GM23338 (cell line): Measurements from ENCODE around the gene CCDC169. TPM values are rescaled to one million over a fixed set of nuclear protein-coding genes. Genes with fewer than 3 reads are reported as not detected.

Source experiments
- ATAC-seq: fragments of 200-7000 bp; cut with Tn5 transposase; 3 replicates; pipeline ENCODE4 v1.9.1; 2020
- DNase-seq: peaks from one replicate; pipeline ENCODE4 v3.0.0-alpha.2; 2015; ENCODE audit warnings: low spot score
- H2AFZ ChIP-seq: fragments of 200-600 bp; sonication (generic); 2 replicates; pipeline ENCODE4 v1.8.0; 2016; ENCODE audit warnings: antibody characterized with exemption, mild to moderate bottlenecking, moderate library complexity
- H3F3A ChIP-seq: fragments of 200-600 bp; sonication (generic); replicated peaks from 2 replicates; pipeline ENCODE4 v1.8.0; 2017; ENCODE audit warnings: antibody characterized with exemption, mixed run types, low read depth
- H3K27ac ChIP-seq: fragments of 200-600 bp; sonication (generic); 2 replicates; pipeline ENCODE4 v1.6.1; 2016; ENCODE audit warnings: low read depth
- H3K27me3 ChIP-seq: fragments of 200-600 bp; sonication (generic); 2 replicates; pipeline ENCODE4 v1.8.0; 2016; ENCODE audit warnings: mild to moderate bottlenecking, mixed run types, moderate library complexity; ENCODE audit not compliant: insufficient read depth
- H3K36me3 ChIP-seq: fragments of 200-600 bp; sonication (generic); 2 replicates; pipeline ENCODE4 v1.8.0; 2016; ENCODE audit warnings: mild to moderate bottlenecking; ENCODE audit not compliant: insufficient read depth
- H3K4me1 ChIP-seq: fragments of 200-600 bp; sonication (generic); 2 replicates; pipeline ENCODE4 v1.8.0; 2016; ENCODE audit warnings: mild to moderate bottlenecking, moderate library complexity; ENCODE audit not compliant: insufficient read depth
- H3K4me2 ChIP-seq: fragments of 200-600 bp; sonication (generic); 2 replicates; pipeline ENCODE4 v1.7.1; 2017; ENCODE audit warnings: mixed run types
- H3K4me3 ChIP-seq: fragments of 200-600 bp; sonication (generic); 2 replicates; pipeline ENCODE4 v1.6.1; 2016; ENCODE audit warnings: mixed run types
- H3K79me2 ChIP-seq: fragments of 200-600 bp; sonication (generic); replicated peaks from 2 replicates; pipeline ENCODE4 v1.8.0; 2017; ENCODE audit warnings: mild to moderate bottlenecking; ENCODE audit not compliant: insufficient read depth
- H3K9me2 ChIP-seq: fragments of 200-600 bp; sonication (generic); 2 replicates; pipeline ENCODE4 v1.8.0; 2017; ENCODE audit not compliant: insufficient read depth
- H4K20me1 ChIP-seq: fragments of 200-600 bp; sonication (generic); replicated peaks from 2 replicates; pipeline ENCODE4 v1.8.0; 2017; ENCODE audit warnings: mild to moderate bottlenecking; ENCODE audit not compliant: insufficient read depth
- H3K27ac Mint-ChIP-seq: 2 replicates; pipeline ENCODE4 v1.8.0; 2020; ENCODE audit warnings: inconsistent platforms, mild to moderate bottlenecking, moderate library complexity, mixed read lengths
- H3K27me3 Mint-ChIP-seq: 3 replicates; pipeline ENCODE4 v1.8.0; 2022; ENCODE audit warnings: low read depth, mild to moderate bottlenecking, moderate library complexity, mixed read lengths, inconsistent platforms; ENCODE audit not compliant: insufficient read depth, poor library complexity
- H3K36me3 Mint-ChIP-seq: 3 replicates; pipeline ENCODE4 v1.8.0; 2021; ENCODE audit warnings: low read depth, mild to moderate bottlenecking, inconsistent platforms, moderate library complexity, mixed read lengths
- H3K4me1 Mint-ChIP-seq: 3 replicates; pipeline ENCODE4 v1.8.0; 2020; ENCODE audit warnings: mild to moderate bottlenecking, inconsistent platforms, mixed read lengths
- H3K4me3 Mint-ChIP-seq: 3 replicates; pipeline ENCODE4 v1.8.0; 2021; ENCODE audit warnings: moderate library complexity, mild to moderate bottlenecking, inconsistent platforms, mixed read lengths
- H3K9me3 Mint-ChIP-seq: 3 replicates; pipeline ENCODE4 v1.8.0; 2020; ENCODE audit warnings: moderate library complexity, mild to moderate bottlenecking, inconsistent platforms, mixed read lengths
- ETS1 ChIP-seq: IDR thresholded peaks from 2 replicates; pipeline ENCODE4 v1.6.1; 2016; ENCODE audit warnings: antibody characterized with exemption
- EZH2phosphoT487 ChIP-seq: fragments of 200-600 bp; sonication (generic); IDR thresholded peaks from one replicate; pipeline ENCODE4 v1.8.1; 2018; ENCODE audit warnings: antibody characterized with exemption; ENCODE audit not compliant: unreplicated experiment
- POLR2AphosphoS5 ChIP-seq: IDR thresholded peaks from 2 replicates; pipeline ENCODE4 v1.6.1; 2016; ENCODE audit warnings: antibody characterized with exemption, low read depth
- REST ChIP-seq: IDR thresholded peaks from one replicate; pipeline ENCODE4 v1.6.1; 2018; ENCODE audit warnings: antibody characterized with exemption; ENCODE audit not compliant: unreplicated experiment
- STAT1 ChIP-seq: IDR thresholded peaks from one replicate; pipeline ENCODE4 v1.6.1; 2016; ENCODE audit warnings: antibody characterized with exemption; ENCODE audit not compliant: unreplicated experiment
- ZNF114 ChIP-seq: fragments of 250-450 bp; sonication (Bioruptor Pico); IDR thresholded peaks from 2 replicates; pipeline ENCODE4 v1.5.0; 2020; ENCODE audit warnings: mild to moderate bottlenecking, moderate library complexity
- polyA plus RNA-seq: library from polyadenylated mRNA; unstranded; fragments of >200 nt; fragmentation: Nextera tagmentation; extraction: Ambion mirVana; gene quantifications from 2 replicates; pipeline ENCODE4 v1.2.1, GENCODE V29; 2016
- total RNA-seq: library from RNA; depleted of rRNA; stranded (reverse); fragments of >200 nt; shearing (Covaris generic); gene quantifications from 2 replicates; pipeline ENCODE4 v1.2.3, GENCODE V29; 2014
- TF ChIP-seq, protein P1 (sequence below), 2 experiments: fragments of 200-600 bp in 1 of 2; sonication (generic) in 1 of 2; conservative IDR thresholded peaks; 2 replicates each; pipeline versions ENCODE4 v1.5.1 to v1.6.1; 2016 to 2017; ENCODE audit warnings: antibody characterized with exemption in 2 of 2, low read depth in 2 of 2, mild to moderate bottlenecking in 2 of 2, moderate library complexity in 1 of 2
- TF ChIP-seq, protein P2 (sequence below): fragments of 250-450 bp; sonication (Bioruptor Pico); IDR thresholded peaks from 2 replicates; pipeline ENCODE4 v1.5.0; 2020; ENCODE audit warnings: mild to moderate bottlenecking, moderate library complexity

Gene CCDC169
- total and polyA plus RNA-seq, 2 experiments from 2014 or later = 48.5 to 61.2 TPM

DNA sequence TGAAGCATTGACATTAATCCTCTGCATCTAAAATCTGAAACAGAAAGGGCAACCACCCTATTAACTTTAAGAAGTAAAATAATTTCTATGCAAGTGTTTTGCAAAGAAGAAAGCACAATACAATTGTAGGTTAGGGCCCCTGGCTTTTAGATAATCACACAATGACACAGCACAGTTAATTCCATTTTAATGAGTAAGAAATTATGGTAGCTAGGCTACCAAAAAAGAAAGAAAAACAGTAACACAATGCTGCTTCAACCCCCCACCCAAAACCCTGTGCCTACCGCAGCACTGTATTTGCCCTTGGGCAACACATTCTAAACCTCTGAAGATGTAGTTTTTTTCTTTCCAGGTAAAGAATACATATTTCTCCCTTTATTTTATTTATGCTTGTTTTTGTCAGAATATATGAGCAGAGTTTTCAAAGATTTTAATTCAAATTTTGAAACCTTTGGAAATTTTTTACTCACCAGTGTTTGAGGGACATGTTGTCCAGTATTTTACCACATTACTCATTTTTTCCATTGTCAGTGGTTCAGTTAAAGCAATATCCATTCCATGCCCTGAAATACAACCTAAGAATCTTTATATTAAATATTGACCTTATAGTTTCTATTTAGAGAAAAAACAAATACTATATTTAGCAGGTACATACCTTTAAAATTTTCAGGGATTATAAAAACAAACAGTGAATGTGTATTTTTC is 104.3 kb downstream of the CCDC169 start (continued):
- TF ChIP-seq, protein P1, sequence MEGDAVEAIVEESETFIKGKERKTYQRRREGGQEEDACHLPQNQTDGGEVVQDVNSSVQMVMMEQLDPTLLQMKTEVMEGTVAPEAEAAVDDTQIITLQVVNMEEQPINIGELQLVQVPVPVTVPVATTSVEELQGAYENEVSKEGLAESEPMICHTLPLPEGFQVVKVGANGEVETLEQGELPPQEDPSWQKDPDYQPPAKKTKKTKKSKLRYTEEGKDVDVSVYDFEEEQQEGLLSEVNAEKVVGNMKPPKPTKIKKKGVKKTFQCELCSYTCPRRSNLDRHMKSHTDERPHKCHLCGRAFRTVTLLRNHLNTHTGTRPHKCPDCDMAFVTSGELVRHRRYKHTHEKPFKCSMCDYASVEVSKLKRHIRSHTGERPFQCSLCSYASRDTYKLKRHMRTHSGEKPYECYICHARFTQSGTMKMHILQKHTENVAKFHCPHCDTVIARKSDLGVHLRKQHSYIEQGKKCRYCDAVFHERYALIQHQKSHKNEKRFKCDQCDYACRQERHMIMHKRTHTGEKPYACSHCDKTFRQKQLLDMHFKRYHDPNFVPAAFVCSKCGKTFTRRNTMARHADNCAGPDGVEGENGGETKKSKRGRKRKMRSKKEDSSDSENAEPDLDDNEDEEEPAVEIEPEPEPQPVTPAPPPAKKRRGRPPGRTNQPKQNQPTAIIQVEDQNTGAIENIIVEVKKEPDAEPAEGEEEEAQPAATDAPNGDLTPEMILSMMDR (conservative IDR thresholded peaks at IDR 0.05; ENCODE audit: low read depth in 2 of 2) = no peak

DNA sequence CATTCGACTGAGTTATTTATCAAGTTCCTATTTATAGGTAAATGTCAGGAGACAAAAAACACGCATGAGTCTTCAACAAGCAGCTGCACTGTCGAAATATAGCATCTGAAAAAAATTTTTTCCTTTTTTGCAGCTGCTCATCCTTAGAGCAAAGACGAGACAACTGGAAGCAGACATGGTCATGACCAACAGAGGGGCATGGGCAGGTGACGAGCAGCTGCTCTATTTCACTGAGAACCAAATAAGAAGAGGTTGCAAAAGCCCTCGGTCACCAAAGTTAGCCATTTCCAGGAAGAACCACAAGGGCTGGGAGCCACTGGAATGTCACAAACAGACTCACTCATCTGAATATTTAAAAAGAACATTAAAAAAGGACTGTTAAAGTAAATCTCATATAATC is 105.4 kb downstream of the CCDC169 start:
- Mint-ChIP-seq H3K9me3 (no peaks in the 10 kb centered on the region), H3K4me1 (peaks cover 5% of the 10 kb centered on the region; the same call in 2 of the 3 replicates), H3K4me3 (no peak overlapping the region), H3K27me3 (peaks cover 2% of the 10 kb centered on the region), H3K36me3 (no peaks in the 10 kb centered on the region), H3K27ac (no peak overlapping the region)
- no peak overlapping the region for H2AFZ ChIP-seq
- DNase-seq (peak; percentile 41), ATAC-seq (no peak; the same call in 2 of the 3 replicates)
- no peaks in the 10 kb centered on the region for H3K36me3 ChIP-seq
- H3K27me3 ChIP-seq = no peaks in the 10 kb centered on the region
- no peaks in the 10 kb centered on the region; the same call in 1 of the 2 replicates for H3K9me2 ChIP-seq
- H3K27ac ChIP-seq = no peak overlapping the region
- H3K4me2 ChIP-seq = no peak overlapping the region
- H3F3A ChIP-seq = no peaks in the 10 kb centered on the region
- no peak for TF ChIP-seq EZH2phosphoT487
- TF ChIP-seq STAT1 = no peak
- no peak for TF ChIP-seq ZNF114 (CRISPR knock-in tag)
- no peak for TF ChIP-seq REST
- TF ChIP-seq, protein P2, sequence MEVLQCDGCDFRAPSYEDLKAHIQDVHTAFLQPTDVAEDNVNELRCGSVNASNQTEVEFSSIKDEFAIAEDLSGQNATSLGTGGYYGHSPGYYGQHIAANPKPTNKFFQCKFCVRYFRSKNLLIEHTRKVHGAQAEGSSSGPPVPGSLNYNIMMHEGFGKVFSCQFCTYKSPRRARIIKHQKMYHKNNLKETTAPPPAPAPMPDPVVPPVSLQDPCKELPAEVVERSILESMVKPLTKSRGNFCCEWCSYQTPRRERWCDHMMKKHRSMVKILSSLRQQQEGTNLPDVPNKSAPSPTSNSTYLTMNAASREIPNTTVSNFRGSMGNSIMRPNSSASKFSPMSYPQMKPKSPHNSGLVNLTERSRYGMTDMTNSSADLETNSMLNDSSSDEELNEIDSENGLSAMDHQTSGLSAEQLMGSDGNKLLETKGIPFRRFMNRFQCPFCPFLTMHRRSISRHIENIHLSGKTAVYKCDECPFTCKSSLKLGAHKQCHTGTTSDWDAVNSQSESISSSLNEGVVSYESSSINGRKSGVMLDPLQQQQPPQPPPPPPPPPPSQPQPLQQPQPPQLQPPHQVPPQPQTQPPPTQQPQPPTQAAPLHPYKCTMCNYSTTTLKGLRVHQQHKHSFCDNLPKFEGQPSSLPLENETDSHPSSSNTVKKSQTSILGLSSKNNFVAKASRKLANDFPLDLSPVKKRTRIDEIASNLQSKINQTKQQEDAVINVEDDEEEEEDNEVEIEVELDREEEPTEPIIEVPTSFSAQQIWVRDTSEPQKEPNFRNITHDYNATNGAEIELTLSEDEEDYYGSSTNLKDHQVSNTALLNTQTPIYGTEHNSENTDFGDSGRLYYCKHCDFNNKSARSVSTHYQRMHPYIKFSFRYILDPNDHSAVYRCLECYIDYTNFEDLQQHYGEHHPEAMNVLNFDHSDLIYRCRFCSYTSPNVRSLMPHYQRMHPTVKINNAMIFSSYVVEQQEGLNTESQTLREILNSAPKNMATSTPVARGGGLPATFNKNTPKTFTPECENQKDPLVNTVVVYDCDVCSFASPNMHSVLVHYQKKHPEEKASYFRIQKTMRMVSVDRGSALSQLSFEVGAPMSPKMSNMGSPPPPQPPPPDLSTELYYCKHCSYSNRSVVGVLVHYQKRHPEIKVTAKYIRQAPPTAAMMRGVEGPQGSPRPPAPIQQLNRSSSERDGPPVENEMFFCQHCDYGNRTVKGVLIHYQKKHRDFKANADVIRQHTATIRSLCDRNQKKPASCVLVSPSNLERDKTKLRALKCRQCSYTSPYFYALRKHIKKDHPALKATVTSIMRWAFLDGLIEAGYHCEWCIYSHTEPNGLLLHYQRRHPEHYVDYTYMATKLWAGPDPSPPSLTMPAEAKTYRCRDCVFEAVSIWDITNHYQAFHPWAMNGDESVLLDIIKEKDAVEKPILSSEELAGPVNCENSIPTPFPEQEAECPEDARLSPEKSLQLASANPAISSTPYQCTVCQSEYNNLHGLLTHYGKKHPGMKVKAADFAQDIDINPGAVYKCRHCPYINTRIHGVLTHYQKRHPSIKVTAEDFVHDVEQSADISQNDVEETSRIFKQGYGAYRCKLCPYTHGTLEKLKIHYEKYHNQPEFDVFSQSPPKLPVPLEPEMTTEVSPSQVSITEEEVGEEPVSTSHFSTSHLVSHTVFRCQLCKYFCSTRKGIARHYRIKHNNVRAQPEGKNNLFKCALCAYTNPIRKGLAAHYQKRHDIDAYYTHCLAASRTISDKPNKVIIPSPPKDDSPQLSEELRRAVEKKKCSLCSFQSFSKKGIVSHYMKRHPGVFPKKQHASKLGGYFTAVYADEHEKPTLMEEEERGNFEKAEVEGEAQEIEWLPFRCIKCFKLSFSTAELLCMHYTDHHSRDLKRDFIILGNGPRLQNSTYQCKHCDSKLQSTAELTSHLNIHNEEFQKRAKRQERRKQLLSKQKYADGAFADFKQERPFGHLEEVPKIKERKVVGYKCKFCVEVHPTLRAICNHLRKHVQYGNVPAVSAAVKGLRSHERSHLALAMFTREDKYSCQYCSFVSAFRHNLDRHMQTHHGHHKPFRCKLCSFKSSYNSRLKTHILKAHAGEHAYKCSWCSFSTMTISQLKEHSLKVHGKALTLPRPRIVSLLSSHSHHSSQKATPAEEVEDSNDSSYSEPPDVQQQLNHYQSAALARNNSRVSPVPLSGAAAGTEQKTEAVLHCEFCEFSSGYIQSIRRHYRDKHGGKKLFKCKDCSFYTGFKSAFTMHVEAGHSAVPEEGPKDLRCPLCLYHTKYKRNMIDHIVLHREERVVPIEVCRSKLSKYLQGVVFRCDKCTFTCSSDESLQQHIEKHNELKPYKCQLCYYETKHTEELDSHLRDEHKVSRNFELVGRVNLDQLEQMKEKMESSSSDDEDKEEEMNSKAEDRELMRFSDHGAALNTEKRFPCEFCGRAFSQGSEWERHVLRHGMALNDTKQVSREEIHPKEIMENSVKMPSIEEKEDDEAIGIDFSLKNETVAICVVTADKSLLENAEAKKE (CRISPR knock-in tag) = no peak
- no peak for TF ChIP-seq ETS1
- TF ChIP-seq POLR2AphosphoS5 = no peak
- H3K4me1 ChIP-seq = peaks cover 23% of the 10 kb centered on the region
- H3K79me2 ChIP-seq = no peaks in the 10 kb centered on the region
- no peak overlapping the region for H3K4me3 ChIP-seq
- no peaks in the 10 kb centered on the region for H4K20me1 ChIP-seq
